NCI-H2196 (cell line): Measurements from ENCODE around the gene TMEM74B.
"Not testable (repeated sequence)": the region's sequence is repeated elsewhere in the genome, so short reads cannot be mapped to it uniquely, and the experiment has no call there.

Experiments used
- DNase-seq: peaks from one replicate; lab custom pipeline; 2025; ENCODE audit not compliant: unreplicated experiment; lab: John Stamatoyannopoulos, UW

Gene TMEM74B

GRCh38 chr20:1149812-1150211 is 35.0 kb downstream of the TMEM74B start:
- not testable (repeated sequence) for DNase-seq

GRCh38 chr20:1146957-1147356 is 37.8 kb downstream of the TMEM74B start:
- no peak for DNase-seq

DNA sequence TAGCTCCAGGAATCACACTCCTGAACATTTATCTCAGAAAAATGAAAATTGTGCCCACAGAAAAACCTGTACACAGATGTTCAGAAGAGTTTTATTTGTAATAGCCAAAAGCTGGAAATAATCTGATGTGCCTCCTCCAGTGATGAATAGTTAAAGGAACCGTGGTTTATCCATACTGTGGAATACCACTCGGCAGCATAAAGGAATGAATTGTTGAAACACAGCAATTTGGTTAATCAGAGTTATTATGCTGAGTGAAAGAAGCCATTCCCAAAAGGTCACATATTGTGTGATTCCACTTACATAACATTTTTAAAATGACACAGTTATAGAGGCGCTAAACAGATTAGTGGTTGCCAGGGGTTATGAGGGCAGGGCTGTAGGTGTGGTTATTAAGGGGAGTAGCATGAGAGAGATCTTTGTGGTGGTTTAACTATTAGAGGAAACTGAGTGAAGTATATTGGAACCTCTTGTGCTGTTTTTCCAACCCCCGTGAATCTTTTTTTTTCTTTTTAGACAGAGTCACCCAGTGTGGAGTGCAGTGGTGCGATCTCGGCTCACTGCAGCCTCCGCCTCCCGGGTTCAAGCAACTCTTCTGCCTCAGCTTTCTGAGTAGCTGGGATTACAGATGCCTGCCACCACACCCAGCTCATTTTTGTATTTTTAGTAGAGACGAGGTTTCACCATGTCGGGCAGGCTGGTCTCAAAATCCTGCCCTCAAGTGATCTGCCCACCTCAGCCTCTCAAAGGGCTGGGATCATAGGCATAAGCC is 40.2 kb downstream of the TMEM74B start:
- no peak for DNase-seq

GRCh38 chr20:1137236-1137635 is 47.5 kb downstream of the TMEM74B start:
- no peak for DNase-seq

DNA sequence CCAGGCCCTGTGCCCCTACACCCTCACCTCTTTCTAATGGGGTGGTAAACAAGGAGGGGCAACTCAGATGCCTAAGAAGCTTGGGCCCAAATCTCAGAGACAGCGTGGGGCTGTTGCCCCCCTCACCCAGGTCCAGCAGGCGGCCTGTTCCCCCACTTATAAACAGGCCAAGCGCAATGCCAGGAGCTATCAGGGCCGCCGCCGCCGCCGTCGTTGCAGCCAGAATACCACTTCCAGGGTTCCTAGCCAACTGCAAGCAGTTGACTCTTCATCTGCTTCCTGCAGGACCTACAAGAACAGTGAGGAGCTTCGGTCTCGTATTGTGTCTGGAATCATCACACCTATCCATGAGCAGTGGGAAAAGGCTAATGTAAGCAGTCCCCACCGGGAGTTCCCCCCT is 49.9 kb downstream of the TMEM74B start:
- no peak for DNase-seq

DNA sequence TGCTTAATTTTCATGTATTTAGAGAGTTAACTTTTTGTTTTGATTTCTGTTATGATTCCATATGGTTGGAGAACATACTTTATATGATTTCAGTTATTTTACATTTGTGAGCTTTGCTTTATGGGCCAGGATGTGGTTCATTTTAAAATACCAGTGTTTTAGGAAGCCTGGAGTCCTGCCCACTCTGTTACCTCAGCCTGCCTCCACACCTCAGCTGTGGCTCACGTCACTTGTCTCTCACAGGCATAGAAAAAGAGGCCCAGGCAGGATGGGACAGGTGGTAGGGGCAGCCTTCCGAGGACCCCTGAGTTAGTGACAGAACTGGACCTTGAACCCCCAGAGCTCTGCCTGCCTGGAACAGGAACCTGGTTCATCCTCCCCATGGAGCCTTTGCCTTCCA is 50.4 kb downstream of the TMEM74B start:
- no peak for DNase-seq

- DNase-seq: no peak
Measured at GRCh38 chr20:1131354-1131753, 53.4 kb downstream of the TMEM74B start.

DNA sequence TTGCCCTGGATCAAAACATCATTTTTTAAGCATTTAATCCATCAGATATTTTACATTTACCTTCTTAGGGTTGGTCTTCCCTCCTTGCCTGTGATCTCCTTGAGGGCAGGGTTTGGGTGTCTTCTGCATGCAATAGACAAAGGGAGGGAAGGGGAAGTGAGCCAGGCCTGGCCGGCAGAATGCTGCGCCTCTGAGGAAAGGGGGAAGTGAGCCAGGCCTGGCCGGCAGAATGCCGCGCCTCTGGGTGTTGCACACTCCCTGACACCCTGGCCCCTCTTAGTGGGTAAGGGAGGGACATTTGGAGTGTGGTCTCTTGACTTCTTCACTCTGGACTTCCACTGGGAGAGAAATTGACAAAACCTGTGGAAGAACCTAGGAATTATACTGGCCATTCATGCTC is 53.9 kb downstream of the TMEM74B start:
- DNase-seq: no peak
